Liver (tissue), 3 donors: ENCODE data around the gene SKOR1.

Source experiments
- EGR1 ChIP-seq, 2 donors: IDR thresholded peaks; 2 replicates each; pipeline ENCODE4 v1.6.1; 2016 to 2018; ENCODE audit warnings: antibody characterized with exemption in 2 of 2, low read depth in 2 of 2
- JUND ChIP-seq, 2 donors: IDR thresholded peaks; 2 replicates each; pipeline ENCODE4 v1.6.1; 2016; ENCODE audit warnings: antibody characterized with exemption in 2 of 2
- TF ChIP-seq, protein P1 (sequence below): fragments of 150-350 bp; IDR thresholded peaks from 2 replicates; pipeline ENCODE4 v1.5.1; 2017; ENCODE audit warnings: improper control_type of control experiment, low read depth, low read length; ENCODE audit not compliant: missing input control
- TF ChIP-seq, protein P2 (sequence below): IDR thresholded peaks from 2 replicates; pipeline ENCODE4 v1.6.1; 2016; ENCODE audit warnings: antibody characterized with exemption
- TF ChIP-seq, protein P3 (sequence below): IDR thresholded peaks from 2 replicates; pipeline ENCODE4 v1.6.1; 2016; ENCODE audit warnings: antibody characterized with exemption, mild to moderate bottlenecking
- donor health status: healthy.
- donor health status: healthy.

DNA sequence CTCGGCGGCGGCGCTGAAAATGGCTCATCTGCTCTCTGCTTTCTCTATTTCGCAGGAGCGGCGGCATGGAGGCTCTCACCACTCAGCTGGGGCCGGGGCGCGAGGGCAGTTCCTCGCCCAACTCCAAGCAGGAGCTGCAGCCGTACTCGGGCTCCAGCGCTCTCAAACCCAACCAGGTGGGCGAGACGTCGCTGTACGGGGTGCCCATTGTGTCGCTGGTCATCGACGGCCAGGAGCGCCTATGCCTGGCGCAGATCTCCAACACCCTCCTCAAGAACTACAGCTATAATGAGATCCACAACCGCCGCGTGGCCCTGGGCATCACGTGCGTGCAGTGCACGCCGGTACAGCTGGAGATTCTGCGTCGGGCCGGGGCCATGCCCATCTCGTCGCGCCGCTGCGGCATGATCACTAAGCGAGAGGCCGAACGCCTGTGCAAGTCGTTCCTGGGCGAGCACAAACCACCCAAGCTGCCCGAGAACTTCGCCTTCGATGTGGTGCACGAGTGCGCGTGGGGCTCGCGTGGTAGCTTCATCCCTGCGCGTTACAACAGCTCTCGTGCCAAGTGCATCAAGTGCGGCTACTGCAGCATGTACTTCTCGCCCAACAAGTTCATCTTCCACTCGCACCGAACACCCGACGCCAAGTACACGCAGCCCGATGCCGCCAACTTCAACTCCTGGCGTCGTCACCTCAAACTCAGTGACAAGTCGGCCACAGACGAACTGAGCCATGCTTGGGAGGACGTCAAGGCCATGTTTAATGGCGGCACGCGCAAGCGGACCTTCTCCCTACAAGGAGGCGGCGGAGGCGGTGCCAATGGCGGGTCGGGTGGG, 790 bp downstream of the SKOR1 start:
- TF ChIP-seq EGR1 (IDR thresholded peaks at IDR 0.05; ENCODE audit: low read depth in 2 of 2) (no peak), JUND (IDR thresholded peaks at IDR 0.05) (no peak)
- TF ChIP-seq, protein P1, sequence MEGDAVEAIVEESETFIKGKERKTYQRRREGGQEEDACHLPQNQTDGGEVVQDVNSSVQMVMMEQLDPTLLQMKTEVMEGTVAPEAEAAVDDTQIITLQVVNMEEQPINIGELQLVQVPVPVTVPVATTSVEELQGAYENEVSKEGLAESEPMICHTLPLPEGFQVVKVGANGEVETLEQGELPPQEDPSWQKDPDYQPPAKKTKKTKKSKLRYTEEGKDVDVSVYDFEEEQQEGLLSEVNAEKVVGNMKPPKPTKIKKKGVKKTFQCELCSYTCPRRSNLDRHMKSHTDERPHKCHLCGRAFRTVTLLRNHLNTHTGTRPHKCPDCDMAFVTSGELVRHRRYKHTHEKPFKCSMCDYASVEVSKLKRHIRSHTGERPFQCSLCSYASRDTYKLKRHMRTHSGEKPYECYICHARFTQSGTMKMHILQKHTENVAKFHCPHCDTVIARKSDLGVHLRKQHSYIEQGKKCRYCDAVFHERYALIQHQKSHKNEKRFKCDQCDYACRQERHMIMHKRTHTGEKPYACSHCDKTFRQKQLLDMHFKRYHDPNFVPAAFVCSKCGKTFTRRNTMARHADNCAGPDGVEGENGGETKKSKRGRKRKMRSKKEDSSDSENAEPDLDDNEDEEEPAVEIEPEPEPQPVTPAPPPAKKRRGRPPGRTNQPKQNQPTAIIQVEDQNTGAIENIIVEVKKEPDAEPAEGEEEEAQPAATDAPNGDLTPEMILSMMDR, result no peak
- TF ChIP-seq, protein P2, sequence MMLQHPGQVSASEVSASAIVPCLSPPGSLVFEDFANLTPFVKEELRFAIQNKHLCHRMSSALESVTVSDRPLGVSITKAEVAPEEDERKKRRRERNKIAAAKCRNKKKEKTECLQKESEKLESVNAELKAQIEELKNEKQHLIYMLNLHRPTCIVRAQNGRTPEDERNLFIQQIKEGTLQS, result no peak
- TF ChIP-seq, protein P3, sequence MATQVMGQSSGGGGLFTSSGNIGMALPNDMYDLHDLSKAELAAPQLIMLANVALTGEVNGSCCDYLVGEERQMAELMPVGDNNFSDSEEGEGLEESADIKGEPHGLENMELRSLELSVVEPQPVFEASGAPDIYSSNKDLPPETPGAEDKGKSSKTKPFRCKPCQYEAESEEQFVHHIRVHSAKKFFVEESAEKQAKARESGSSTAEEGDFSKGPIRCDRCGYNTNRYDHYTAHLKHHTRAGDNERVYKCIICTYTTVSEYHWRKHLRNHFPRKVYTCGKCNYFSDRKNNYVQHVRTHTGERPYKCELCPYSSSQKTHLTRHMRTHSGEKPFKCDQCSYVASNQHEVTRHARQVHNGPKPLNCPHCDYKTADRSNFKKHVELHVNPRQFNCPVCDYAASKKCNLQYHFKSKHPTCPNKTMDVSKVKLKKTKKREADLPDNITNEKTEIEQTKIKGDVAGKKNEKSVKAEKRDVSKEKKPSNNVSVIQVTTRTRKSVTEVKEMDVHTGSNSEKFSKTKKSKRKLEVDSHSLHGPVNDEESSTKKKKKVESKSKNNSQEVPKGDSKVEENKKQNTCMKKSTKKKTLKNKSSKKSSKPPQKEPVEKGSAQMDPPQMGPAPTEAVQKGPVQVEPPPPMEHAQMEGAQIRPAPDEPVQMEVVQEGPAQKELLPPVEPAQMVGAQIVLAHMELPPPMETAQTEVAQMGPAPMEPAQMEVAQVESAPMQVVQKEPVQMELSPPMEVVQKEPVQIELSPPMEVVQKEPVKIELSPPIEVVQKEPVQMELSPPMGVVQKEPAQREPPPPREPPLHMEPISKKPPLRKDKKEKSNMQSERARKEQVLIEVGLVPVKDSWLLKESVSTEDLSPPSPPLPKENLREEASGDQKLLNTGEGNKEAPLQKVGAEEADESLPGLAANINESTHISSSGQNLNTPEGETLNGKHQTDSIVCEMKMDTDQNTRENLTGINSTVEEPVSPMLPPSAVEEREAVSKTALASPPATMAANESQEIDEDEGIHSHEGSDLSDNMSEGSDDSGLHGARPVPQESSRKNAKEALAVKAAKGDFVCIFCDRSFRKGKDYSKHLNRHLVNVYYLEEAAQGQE, result no peak
